ENCODE data around the gene HGFAC.

The HGFAC gene

DNA sequence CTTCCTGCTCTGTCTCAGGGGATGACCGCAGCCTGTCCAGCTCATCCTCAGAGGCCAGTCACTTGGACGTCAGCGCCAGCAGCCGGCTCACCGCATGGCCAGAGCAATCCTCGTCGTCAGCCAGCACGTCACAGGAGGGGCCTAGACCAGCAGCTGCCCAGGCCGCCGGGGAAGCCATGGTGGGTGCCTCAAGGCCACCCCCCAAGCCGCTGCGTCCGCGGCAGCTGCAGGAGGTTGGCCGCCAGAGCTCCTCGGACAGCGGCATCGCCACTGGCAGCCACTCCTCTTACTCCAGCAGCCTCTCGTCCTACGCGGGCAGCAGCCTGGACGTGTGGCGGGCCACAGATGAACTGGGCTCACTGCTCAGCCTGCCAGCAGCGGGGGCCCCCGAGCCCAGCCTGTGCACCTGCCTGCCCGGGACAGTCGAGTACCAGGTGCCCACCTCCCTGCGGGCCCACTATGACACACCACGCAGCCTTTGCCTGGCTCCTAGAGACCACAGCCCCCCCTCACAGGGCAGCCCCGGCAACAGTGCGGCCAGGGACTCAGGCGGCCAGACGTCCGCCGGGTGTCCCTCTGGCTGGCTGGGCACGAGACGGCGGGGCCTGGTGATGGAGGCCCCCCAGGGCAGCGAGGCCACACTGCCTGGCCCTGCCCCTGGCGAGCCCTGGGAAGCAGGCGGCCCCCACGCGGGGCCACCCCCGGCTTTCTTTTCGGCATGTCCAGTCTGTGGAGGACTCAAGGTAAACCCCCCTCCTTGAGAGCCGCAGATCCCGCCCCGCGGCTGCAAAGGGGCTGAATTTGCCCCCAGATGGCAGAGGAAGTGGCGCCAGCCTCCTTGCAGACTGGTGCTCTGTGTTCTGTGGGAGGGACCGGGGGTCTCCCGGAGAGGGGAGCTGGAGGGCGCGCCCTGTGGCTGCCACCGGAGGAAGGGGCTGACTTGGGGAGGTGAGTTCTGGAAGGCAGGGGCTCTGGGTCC lies 51.3 kb downstream of the HGFAC start:
- no peak for DNase-seq

DNA sequence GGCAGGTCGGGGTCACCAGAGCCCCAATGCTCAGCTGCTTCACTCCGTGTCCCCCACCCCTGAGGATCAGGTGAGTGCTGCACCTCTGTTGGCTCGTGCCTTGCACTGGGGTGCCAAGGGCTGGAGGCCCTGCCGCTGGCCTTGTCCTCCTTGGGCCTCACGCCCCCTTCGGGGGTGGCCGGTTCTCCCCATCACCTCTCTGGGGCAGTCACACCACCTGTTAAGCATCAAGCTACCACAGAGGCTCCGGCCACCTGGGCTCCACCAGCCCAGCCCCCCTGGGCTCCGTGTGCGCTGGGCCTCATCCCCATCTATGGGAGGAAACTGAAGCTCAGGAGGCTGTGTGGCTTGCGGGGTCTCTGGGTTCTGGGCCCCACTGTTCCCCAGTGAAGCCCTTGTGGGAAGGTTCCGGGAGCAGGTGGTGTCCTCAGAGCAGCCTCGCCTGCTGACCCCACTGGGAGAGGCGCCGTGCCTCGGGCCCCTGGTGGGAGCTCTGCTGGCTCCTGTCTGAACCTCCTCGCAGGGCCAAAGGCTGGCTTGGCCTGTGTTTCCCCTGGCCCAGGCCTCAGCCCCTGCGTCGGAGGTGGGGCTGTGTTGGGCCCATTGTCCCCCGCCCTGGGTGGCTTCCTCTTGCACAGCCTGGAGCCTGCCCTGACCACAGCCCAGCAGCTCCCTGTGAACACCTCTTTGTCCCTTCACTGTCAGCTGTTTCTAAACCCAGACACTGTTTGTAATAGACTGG lies 52.1 kb downstream of the HGFAC start:
- no peak for DNase-seq

DNA sequence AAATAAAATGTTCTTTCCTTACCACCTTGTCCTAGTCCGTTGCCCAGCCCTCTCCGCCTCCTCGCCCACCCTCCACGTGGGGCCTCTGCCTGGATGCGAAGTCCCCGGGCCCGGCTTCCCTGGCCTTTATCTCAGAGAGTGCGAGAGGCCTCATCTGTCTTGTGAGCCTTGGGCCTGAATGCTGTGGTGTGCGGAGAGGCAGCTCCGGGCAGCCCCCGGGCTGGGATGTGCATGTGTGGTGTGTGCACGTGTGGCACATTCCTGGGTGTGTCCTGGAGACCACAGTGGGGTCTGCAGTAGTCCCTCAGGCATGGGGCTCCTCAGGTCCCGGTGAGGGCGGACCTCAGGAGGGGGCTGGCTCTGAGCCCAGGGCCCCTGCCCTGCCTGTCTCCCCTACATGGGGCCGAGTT lies 52.7 kb downstream of the HGFAC start:
- DNase-seq = no peak

DNA sequence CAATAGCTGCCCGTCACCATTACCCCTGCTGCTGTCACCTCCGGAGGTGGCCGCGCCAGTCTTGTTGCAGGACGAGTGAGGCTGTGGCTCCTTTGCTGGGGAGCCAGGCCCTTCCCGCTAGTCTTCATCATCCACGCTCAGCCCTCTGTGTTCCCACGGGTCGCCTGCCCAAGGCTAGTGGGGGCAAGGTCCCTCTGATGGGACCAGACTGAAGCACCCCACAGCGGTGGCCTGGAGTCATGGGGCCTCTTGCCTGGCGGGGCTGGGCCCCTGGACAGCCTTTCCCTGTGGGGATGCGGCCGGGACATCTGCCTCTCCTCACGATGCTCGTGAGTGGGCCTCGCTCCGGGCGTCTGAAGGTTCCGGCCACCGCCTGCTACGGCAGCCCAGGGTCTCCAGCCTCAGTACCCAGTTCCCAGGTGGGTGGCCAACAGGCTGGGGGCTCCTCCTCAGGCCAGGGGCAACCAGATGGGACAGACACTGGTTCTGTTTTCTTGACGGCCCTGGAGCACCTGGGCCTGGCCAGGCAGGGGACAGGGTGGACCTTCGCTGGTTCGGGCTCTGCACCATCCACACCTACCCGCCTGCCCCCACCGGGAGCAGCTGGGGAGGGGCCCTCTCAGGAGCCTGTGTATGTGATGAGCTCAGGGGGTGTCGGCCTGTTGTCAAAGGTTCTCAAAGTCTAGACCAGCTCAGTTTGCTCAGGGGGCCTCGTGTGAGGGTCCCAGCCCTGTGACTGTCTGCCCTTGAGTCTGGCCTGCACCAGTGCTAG lies 53.6 kb downstream of the HGFAC start:
- no peak for DNase-seq

GRCh38 chr4:3496021-3496420 lies 54.3 kb downstream of the HGFAC start:
- DNase-seq = no peak

GRCh38 chr4:3497095-3497494 lies 55.3 kb downstream of the HGFAC start:
- DNase-seq = no peak

- no peak for DNase-seq
Measured at GRCh38 chr4:3497523-3498389, 56.0 kb downstream of the HGFAC start.

GRCh38 chr4:3498407-3498806 lies 56.6 kb downstream of the HGFAC start:
- no peak for DNase-seq

Measured in hematopoietic multipotent progenitor cell treated with erythropoietin and hydrocortisone succinate and interleukin-3 and kit ligand, for 6 days (in vitro differentiated cells).